Activated T-cell treated with anti-CD3 and anti-CD28 coated beads for 1 hour (primary cell): ENCODE data around the gene C12orf42.
"Not testable (repeated sequence)": the region's sequence is repeated elsewhere in the genome, so short reads cannot be mapped to it uniquely, and the experiment has no call there.

Source experiments
- DNase-seq: peaks from one replicate; pipeline ENCODE4 v3.0.0-alpha.2; 2020; ENCODE audit warnings: low read depth

C12orf42 gene

DNA sequence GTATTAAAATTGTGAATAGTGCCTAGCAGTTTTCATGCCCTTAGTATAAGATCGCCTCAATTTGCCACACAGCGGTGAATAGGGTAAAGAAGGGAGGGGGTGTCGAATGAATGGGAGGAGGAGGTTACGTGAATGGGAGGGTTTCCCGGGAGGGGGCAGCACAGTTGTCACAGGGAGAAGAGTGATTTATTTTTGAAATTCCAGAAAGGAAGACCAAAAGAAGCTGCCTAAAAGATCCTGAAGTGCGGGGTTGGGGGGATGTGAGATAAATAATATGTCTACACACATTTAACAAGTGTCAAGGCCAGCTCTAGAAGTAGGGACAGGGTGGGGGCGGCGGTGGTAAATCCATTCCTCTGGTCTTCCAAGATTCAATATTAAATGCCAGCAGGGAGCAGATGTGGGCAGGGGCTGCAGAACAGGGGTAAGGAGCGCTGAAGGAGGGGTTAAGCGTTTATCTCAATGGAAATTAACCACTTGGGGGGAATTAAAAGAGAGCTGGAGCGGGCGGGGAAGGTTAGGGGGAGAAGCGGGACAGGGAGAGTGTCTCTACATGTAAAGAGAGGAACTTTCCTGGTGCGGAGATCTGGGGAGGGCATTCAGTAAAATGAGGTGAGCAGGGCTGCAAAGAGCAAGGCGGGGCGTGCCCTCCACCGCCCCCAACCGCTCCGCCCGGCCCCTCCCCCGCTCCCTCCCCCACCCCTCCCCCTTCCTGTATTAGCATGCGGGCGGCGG lies 867 bp downstream of the C12orf42 start:
- no peak for DNase-seq

GRCh38 chr12:103494051-103494733 lies 1.6 kb downstream of the C12orf42 start:
- DNase-seq = no peak

- DNase-seq = no peak
Measured at GRCh38 chr12:103493199-103493598, 2.6 kb downstream of the C12orf42 start.

- no peak for DNase-seq
Measured at GRCh38 chr12:103482365-103482764, 13.4 kb downstream of the C12orf42 start.

DNA sequence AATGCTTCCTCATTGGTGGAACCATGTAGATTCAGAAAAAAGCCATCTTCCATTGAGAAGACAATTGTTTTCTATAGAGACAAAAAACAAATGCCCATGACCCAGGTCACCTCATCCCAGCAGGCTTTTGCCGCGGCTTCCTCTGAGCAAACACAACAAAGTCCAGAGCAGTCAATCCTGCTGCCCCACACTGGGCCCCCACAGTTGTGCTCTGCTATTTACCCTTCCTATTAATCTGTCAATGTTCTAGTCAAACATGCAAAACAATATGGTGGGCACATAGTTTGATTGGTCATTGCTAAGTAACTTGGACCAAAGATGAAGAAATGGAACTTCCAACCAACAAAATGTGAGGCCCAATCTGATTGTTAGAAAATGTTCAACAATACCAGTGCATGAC lies 20.7 kb downstream of the C12orf42 start:
- no peak for DNase-seq

DNA sequence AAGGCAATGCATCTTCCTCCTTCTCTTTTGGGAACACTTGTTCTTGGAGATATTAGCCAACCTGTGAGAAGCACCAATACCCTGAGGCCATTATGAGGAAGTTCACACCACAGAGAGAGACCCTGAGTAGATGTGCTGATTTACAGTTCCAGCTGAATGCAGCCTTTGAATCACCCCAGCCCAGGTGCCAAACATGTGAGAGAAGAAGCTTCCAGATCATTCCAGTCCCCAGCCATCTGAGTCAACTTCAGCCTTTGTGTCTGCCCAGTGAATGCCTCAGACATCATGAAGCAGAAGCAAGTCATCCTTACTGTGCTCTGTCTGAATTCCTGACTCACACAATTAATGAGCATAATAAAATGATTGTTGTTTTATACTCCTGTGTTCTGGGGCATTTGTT lies 25.1 kb downstream of the C12orf42 start:
- no peak for DNase-seq

GRCh38 chr12:103469719-103470118 lies 26.0 kb downstream of the C12orf42 start:
- no peak for DNase-seq

- DNase-seq = no peak
Measured at GRCh38 chr12:103468837-103469236, 26.9 kb downstream of the C12orf42 start.

GRCh38 chr12:103462675-103463074 lies 33.1 kb downstream of the C12orf42 start:
- no peak for DNase-seq

DNA sequence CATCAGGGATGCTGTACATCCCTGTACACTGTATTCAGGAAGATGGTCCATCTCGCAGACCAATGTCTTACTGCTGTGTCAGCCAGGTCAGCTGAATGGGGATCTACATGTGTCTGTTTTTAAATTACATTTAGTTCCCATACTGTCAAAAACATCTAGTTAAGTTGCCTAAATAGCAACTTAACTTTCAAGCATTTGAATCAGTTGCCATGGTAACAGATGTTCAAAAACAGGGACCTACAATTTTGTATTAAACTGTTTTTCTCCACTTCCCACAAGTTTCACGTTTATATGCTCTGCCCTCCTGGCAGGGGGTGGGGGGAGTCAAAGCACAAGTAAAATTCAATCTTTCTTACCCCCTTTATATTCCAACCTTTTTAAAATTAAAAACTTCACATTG lies 38.3 kb downstream of the C12orf42 start:
- no peak for DNase-seq

GRCh38 chr12:103456006-103456405 lies 39.8 kb downstream of the C12orf42 start:
- DNase-seq = no peak

DNA sequence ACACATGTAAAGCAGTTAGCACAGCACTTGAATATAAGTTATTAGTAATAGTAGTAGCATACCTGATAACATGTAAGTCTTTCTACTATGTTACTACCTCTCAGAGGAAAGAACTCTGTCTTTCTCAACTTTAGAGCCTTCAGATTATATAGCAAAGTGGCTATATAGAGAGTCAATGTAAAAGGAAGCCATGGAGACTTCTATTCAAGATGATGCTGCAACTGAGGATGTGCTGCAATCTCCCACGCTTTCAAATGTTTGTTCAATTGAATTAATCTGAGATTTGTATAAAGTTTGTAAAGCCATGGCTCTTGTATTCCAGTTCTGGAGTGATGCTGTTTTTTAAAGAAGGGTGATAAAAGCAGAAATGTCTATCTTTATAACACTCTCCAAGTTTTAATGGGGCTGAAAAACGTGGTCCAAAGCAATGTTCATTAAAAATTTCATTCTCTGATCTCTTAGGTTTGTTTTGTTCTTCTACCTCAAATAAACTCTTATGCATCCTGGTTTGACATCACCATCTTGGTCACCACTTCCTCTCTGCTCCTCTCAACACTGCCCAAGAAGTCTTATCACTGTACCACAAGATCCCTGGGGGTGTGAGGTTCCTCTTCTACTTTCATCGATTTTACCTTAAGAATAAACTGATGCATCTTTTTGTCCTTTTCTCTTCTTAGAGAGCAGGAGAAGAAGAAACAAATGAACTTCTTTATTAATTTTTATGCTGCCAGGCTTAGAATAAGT lies 40.6 kb downstream of the C12orf42 start:
- no peak for DNase-seq

- no peak for DNase-seq
Measured at GRCh38 chr12:103444983-103445382, 50.8 kb downstream of the C12orf42 start.

- DNase-seq = no peak
Measured at GRCh38 chr12:103442822-103443221, 52.9 kb downstream of the C12orf42 start.

GRCh38 chr12:103442182-103442555 lies 53.6 kb downstream of the C12orf42 start:
- no peak for DNase-seq

DNA sequence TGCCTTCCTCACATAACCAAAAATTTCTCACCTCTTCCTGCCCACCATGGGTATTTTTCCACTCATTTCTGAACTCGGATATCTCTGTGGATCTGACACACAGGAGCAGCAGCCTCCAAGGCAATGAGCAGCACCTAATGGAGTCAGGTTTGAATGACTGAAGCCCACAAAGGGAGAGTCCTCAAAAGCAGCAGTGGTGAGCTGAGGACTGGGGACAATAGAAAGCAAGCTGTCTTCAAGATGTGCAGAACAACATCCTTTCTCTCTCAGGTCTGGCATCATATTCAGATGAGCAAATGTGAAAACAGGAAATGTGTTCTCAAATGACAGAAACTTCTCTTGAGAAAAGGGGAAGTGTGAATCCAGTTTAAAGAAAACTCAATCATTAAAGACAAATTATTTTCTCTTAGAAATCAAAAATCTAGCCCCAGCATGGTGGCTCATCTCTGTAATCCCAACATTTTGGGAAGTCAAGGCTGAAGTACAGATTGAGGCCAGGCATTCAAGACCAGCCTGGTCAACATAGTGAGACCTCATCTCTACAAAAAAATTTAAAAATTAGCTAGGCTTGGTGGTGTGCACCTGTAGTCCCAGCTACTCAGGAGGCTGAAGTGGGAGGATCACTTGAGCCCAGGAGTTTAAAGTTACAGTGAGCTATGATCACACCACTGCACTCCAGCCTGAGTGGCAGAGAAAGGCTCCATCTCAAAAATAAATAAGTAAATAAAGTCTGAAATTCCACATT lies 54.2 kb downstream of the C12orf42 start:
- DNase-seq = no peak

DNA sequence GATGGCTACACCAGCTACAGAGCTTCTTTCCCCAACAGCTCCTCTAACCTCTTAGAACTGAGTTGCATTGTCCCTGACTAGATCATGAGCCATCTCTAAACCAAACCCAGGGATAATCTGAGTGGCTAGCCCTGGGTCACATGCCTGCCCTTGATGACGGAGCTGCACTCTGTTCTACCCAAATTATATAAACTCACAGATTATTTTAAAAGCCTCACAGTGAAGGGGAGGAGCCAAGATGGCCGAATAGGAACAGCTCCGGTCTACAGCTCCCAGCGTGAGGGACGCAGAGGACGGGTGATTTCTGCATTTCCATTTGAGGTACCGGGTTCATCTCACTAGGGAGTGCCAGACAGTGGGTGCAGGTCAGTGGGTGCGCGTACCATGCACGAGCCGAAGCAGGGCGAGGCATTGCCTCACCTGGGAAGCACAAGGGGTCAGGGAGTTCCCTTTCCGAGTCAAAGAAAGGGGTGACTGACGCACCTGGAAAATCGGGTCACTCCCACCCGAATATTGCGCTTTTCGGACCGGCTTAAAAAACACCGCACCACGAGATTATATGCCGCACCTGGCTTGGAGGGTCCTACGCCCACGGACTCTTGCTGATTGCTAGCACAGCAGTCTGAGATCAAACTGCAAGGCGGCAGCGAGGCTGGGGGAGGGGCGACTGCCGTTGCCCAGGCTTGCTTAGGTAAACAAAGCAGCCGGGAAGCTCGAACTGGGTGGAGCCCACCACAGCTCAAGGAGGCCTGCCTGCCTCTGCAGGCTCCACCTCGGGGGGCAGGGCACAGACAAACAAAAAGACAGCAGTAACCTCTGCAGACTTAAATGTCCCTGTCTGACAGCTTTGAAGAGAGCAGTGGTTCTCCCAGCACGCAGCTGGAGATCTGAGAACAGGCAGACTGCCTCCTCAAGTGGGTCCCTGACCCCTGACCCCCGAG lies 61.3 kb downstream of the C12orf42 start:
- not testable (repeated sequence) for DNase-seq

GRCh38 chr12:103431950-103432349 lies 63.8 kb downstream of the C12orf42 start:
- DNase-seq = no peak

DNA sequence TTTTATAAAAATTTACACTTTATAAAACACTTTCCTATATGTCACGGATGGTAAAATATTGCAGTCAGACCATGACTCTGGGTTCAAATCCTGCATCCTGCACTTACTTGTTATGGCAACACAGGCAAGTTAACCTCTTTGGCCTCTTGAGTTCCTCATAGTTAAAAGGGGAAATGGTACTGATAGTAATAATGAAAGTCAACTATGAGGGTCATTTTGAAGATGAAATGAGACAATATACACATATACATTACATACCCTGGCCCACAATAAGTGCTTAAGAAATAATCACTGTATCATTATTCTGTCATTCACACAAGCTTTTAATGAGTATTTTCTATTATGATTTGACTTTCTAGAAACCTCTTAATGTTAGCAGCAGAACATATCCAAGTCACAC lies 64.4 kb downstream of the C12orf42 start:
- no peak for DNase-seq

- not testable (repeated sequence) for DNase-seq
Measured at GRCh38 chr12:103425674-103426073, 70.1 kb downstream of the C12orf42 start.
